H9 (cell line): Measurements from ENCODE around the gene ZNF609. TPM values are rescaled to one million over a fixed set of nuclear protein-coding genes. Genes with fewer than 3 reads are reported as not detected.

Experiments
- DNase-seq: peaks from one replicate; pipeline ENCODE4 v3.0.0-alpha.2; 2017
- H2AFZ ChIP-seq: one replicate; pipeline ENCODE4 v1.6.1; 2013; ENCODE audit warnings: mild to moderate bottlenecking, low read length, control low read depth, moderate library complexity
- H2AK5ac ChIP-seq: 2 replicates; pipeline ENCODE4 v1.6.1; 2013; ENCODE audit warnings: low read length, control low read depth, mixed read lengths; ENCODE audit not compliant: insufficient read length
- H2BK120ac ChIP-seq: one replicate; pipeline ENCODE4 v1.6.1; 2013; ENCODE audit warnings: low read depth, mild to moderate bottlenecking, low read length, control low read depth, inconsistent platforms; ENCODE audit not compliant: poor library complexity, severe bottlenecking
- H2BK12ac ChIP-seq: 2 replicates; pipeline ENCODE4 v1.6.1; 2013; ENCODE audit warnings: low read length, control low read depth, mixed read lengths, low read depth; ENCODE audit not compliant: insufficient read length
- H2BK15ac ChIP-seq: 2 replicates; pipeline ENCODE4 v1.6.1; 2013; ENCODE audit warnings: low read depth, low read length, control low read depth
- H2BK20ac ChIP-seq: one replicate; pipeline ENCODE4 v1.6.1; 2013; ENCODE audit warnings: low read depth, mild to moderate bottlenecking, low read length, control low read depth, inconsistent platforms; ENCODE audit not compliant: poor library complexity, severe bottlenecking
- H2BK5ac ChIP-seq: 2 replicates; pipeline ENCODE4 v1.6.1; 2013; ENCODE audit warnings: low read length, control low read depth, mixed read lengths; ENCODE audit not compliant: insufficient read length
- H3K14ac ChIP-seq: 2 replicates; pipeline ENCODE4 v1.6.1; 2013; ENCODE audit warnings: low read length, control low read depth; ENCODE audit not compliant: insufficient read depth
- H3K18ac ChIP-seq: 2 replicates; pipeline ENCODE4 v1.6.1; 2013; ENCODE audit warnings: low read depth, mild to moderate bottlenecking, mixed read lengths, low read length, control low read depth; ENCODE audit not compliant: insufficient read length
- H3K23ac ChIP-seq: 2 replicates; pipeline ENCODE4 v1.6.1; 2013; ENCODE audit warnings: low read length, control low read depth, mixed read lengths, low read depth; ENCODE audit not compliant: insufficient read length
- H3K23me2 ChIP-seq: 2 replicates; pipeline ENCODE4 v1.6.1; 2013; ENCODE audit warnings: low read depth, mild to moderate bottlenecking, mixed read lengths, low read length, control low read depth; ENCODE audit not compliant: insufficient read length, poor library complexity, severe bottlenecking
- H3K27ac ChIP-seq: 2 replicates; pipeline ENCODE4 v1.5.1; 2013; ENCODE audit warnings: low read length, control low read depth, mixed read lengths, low read depth; ENCODE audit not compliant: insufficient read length
- H3K27me3 ChIP-seq: 2 replicates; pipeline ENCODE4 v1.6.1; 2013; ENCODE audit warnings: low read length, control low read depth, inconsistent platforms; ENCODE audit not compliant: insufficient read depth
- H3K4ac ChIP-seq: 2 replicates; pipeline ENCODE4 v1.6.1; 2013; ENCODE audit warnings: low read depth, mild to moderate bottlenecking, control low read depth, inconsistent platforms, low read length, moderate library complexity
- H3K4me1 ChIP-seq: 2 replicates; pipeline ENCODE4 v1.6.1; 2013; ENCODE audit warnings: low read length, control low read depth, inconsistent platforms; ENCODE audit not compliant: insufficient read depth
- H3K4me2 ChIP-seq: 2 replicates; pipeline ENCODE4 v1.6.1; 2013; ENCODE audit warnings: low read length, control low read depth, mixed read lengths; ENCODE audit not compliant: insufficient read length, insufficient read depth
- H3K56ac ChIP-seq: 2 replicates; pipeline ENCODE4 v1.6.1; 2013; ENCODE audit warnings: low read depth, mild to moderate bottlenecking, mixed read lengths, low read length, control low read depth; ENCODE audit not compliant: insufficient read length
- H3K79me1 ChIP-seq: 2 replicates; pipeline ENCODE4 v1.6.1; 2013; ENCODE audit warnings: low read depth, mild to moderate bottlenecking, moderate library complexity, low read length, control low read depth, inconsistent platforms; ENCODE audit not compliant: insufficient read depth, poor library complexity, severe bottlenecking
- H3K79me2 ChIP-seq: 2 replicates; pipeline ENCODE4 v1.6.1; 2013; ENCODE audit warnings: low read length, control low read depth, inconsistent platforms; ENCODE audit not compliant: insufficient read depth
- H3K9ac ChIP-seq: 2 replicates; pipeline ENCODE4 v1.6.1; 2013; ENCODE audit warnings: low read length, control low read depth, mixed read lengths; ENCODE audit not compliant: insufficient read length; ENCODE audit errors: extremely low read depth
- H3K9me3 ChIP-seq: one replicate; pipeline ENCODE4 v1.6.1; 2013; ENCODE audit warnings: low read depth, low read length, inconsistent platforms; ENCODE audit not compliant: control insufficient read depth
- H3T11ph ChIP-seq: one replicate; pipeline ENCODE4 v1.6.1; 2013; ENCODE audit warnings: mild to moderate bottlenecking, low read length, control low read depth, inconsistent platforms
- H4K20me1 ChIP-seq: one replicate; pipeline ENCODE4 v1.6.1; 2013; ENCODE audit not compliant: control insufficient read depth, insufficient read length, insufficient read depth
- H4K5ac ChIP-seq: 2 replicates; pipeline ENCODE4 v1.6.1; 2013; ENCODE audit warnings: low read depth, mild to moderate bottlenecking, mixed read lengths, low read length, control low read depth; ENCODE audit not compliant: insufficient read length
- H4K8ac ChIP-seq: replicated peaks from 2 replicates; pipeline ENCODE4 v1.6.1; 2013; ENCODE audit warnings: low read length, control low read depth, mixed read lengths, low read depth; ENCODE audit not compliant: insufficient read length
- H4K91ac ChIP-seq: 2 replicates; pipeline ENCODE4 v1.6.1; 2013; ENCODE audit warnings: low read depth, mild to moderate bottlenecking, moderate library complexity, mixed read lengths, low read length, control low read depth; ENCODE audit not compliant: insufficient read length
- H3K27ac Mint-ChIP-seq, 3 experiments: 2 replicates in 2 of 3; 3 replicates in 1 of 3; pipeline ENCODE4 v1.8.0; 2020 to 2021; ENCODE audit warnings: mixed read lengths in 3 of 3, mild to moderate bottlenecking in 1 of 3, moderate library complexity in 1 of 3
- H3K27me3 Mint-ChIP-seq: 2 replicates; pipeline ENCODE4 v1.8.0; 2021; ENCODE audit warnings: low read depth, mild to moderate bottlenecking, moderate library complexity, mixed read lengths
- H3K36me3 Mint-ChIP-seq, 3 experiments: 2 replicates in 2 of 3; 3 replicates in 1 of 3; pipeline ENCODE4 v1.8.0; 2020 to 2021; ENCODE audit warnings: low read depth in 3 of 3, mixed read lengths in 3 of 3; ENCODE audit not compliant: insufficient read depth in 1 of 3
- H3K4me1 Mint-ChIP-seq, 2 experiments: 2 replicates each; pipeline ENCODE4 v1.8.0; 2020; ENCODE audit warnings: mixed read lengths in 2 of 2
- H3K4me3 Mint-ChIP-seq, 2 experiments: 2 replicates in 1 of 2; 3 replicates in 1 of 2; pipeline ENCODE4 v1.8.0; 2020 to 2021; ENCODE audit warnings: mild to moderate bottlenecking in 2 of 2, mixed read lengths in 2 of 2, moderate library complexity in 1 of 2
- H3K9me3 Mint-ChIP-seq, 2 experiments: 2 replicates in 1 of 2; 3 replicates in 1 of 2; pipeline ENCODE4 v1.8.0; 2020; ENCODE audit warnings: mild to moderate bottlenecking in 2 of 2, mixed read lengths in 2 of 2, moderate library complexity in 1 of 2
- WGBS: extraction: QIAGEN DNeasy Blood & Tissue Kit; methylation state at CpG from one replicate; pipeline ENCODE4 v1.1.7; 2013; ENCODE audit warnings: missing lambda C conversion rate, low lambda C conversion rate, mixed read lengths; ENCODE audit not compliant: insufficient read length; ENCODE audit errors: extremely low coverage; 5-methylcytosine and 5-hydroxymethylcytosine counted together
- total RNA-seq: library from RNA; stranded (reverse); gene quantifications from 2 replicates; pipeline ENCODE4 v1.2.1, GENCODE V29; 2021
- TF ChIP-seq, protein P1 (sequence below): fragments of 200-600 bp; sonication (generic); conservative IDR thresholded peaks from 3 replicates; pipeline ENCODE4 v1.8.0; 2021; ENCODE audit warnings: antibody characterized with exemption, mild to moderate bottlenecking

Gene ZNF609
- total RNA-seq, 1 experiment from 2014 or later, result 45.3 TPM

- H4K91ac ChIP-seq, result no peak overlapping the region
- Mint-ChIP-seq H3K27ac (no peak overlapping the region), H3K27me3 (no peaks in the 10 kb centered on the region), H3K4me1 (no peaks in the 10 kb centered on the region), H3K9me3 (no peaks in the 10 kb centered on the region), H3K4me3 (no peak overlapping the region), H3K36me3 (no peaks in the 10 kb centered on the region; a peak in 3 of 7 replicates)
- H3K9me3 ChIP-seq, result no peaks in the 10 kb centered on the region
- H3K27ac ChIP-seq, result no peak overlapping the region
- H3K9ac ChIP-seq, result no peak overlapping the region
- H4K5ac ChIP-seq, result no peak overlapping the region
- H2AFZ ChIP-seq, result no peak overlapping the region
- TF ChIP-seq, protein P1, sequence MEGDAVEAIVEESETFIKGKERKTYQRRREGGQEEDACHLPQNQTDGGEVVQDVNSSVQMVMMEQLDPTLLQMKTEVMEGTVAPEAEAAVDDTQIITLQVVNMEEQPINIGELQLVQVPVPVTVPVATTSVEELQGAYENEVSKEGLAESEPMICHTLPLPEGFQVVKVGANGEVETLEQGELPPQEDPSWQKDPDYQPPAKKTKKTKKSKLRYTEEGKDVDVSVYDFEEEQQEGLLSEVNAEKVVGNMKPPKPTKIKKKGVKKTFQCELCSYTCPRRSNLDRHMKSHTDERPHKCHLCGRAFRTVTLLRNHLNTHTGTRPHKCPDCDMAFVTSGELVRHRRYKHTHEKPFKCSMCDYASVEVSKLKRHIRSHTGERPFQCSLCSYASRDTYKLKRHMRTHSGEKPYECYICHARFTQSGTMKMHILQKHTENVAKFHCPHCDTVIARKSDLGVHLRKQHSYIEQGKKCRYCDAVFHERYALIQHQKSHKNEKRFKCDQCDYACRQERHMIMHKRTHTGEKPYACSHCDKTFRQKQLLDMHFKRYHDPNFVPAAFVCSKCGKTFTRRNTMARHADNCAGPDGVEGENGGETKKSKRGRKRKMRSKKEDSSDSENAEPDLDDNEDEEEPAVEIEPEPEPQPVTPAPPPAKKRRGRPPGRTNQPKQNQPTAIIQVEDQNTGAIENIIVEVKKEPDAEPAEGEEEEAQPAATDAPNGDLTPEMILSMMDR, result no peak
- no peak overlapping the region for H2BK15ac ChIP-seq
- H3K79me1 ChIP-seq, result no peaks in the 10 kb centered on the region
- H3K4me1 ChIP-seq, result no peaks in the 10 kb centered on the region
- H3K27me3 ChIP-seq, result no peaks in the 10 kb centered on the region
- H2BK12ac ChIP-seq, result no peak overlapping the region
- no peak overlapping the region for H3K18ac ChIP-seq
- no peak overlapping the region for H2BK5ac ChIP-seq
- no peak overlapping the region for H2BK120ac ChIP-seq
- no peak overlapping the region for H3T11ph ChIP-seq
- no peak overlapping the region for H2AK5ac ChIP-seq
- no peak overlapping the region for H4K8ac ChIP-seq
- no CpG with 5 or more reads among the region's 1 CpG for WGBS
- no peak overlapping the region for H2BK20ac ChIP-seq
- no peaks in the 10 kb centered on the region for H3K23me2 ChIP-seq
- H3K79me2 ChIP-seq, result no peaks in the 10 kb centered on the region
- H4K20me1 ChIP-seq, result no peaks in the 10 kb centered on the region
- H3K23ac ChIP-seq, result no peak overlapping the region
- no peak overlapping the region for H3K4me2 ChIP-seq
- H3K14ac ChIP-seq, result no peak overlapping the region
- DNase-seq, result no peak
- H3K56ac ChIP-seq, result no peak overlapping the region
- H3K4ac ChIP-seq, result no peak overlapping the region
Measured at GRCh38 chr15:64437982-64438381, 22.4 kb upstream of the ZNF609 start.
